Bronchus fibroblast of lung (primary cell): ENCODE results near the gene DGAT2. TPM values are rescaled to one million over a fixed set of nuclear protein-coding genes. Genes with fewer than 3 reads are reported as not detected.

Experiments used
- total RNA-seq: library from RNA; depleted of rRNA; stranded (reverse); fragments of >200 nt; gene quantifications from 2 replicates; pipeline ENCODE4 v1.2.3, GENCODE V29; 2015

The DGAT2 gene
- total RNA-seq, result 0.67 and 1.0 TPM in 2 replicates

DNA sequence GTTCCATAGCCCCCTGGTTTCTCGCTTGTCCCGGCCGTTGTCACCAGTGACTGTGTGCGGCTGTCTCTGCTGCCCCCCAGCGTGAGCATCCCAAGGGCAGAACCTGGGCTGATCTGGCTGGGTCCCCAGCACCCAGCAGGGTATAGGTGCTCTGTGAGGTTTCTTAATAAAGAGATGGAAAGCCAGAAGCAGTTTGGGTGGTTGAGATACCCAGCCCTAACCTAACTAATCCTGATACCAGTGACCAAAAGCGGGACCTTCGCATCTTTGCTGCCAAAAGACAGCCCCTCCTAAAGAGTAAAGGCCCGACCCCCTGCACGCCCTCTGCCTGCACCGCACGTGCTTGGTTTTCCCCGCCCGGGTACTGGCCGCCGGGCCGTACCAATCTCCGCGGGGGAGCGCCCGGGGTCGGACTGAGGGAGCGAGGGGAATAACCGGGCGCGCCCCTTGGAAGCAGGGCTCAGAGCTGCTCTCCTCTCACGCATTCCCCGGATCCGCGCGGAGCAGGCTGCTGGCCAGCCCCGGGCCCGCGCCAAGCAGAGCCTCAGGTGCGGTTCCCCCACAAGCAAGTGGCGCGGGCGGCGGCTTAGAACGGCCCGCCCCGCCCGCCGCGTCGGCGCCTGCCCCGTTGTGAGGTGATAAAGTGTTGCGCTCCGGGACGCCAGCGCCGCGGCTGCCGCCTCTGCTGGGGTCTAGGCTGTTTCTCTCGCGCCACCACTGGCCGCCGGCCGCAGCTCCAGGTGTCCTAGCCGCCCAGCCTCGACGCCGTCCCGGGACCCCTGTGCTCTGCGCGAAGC lies at the start of gene DGAT2:
Gene DGAT2 (plus strand): TSS at position 667 of the 797 bp plus-strand sequence. CDS start 214 bp downstream, outside the sequence.

GRCh38 chr11:75814677-75815344 lies 46.2 kb downstream of the DGAT2 start, which contains the start of gene UVRAG:
Gene UVRAG, plus strand, starts transcription at chr11:75815210. Its CDS starts 198 bp downstream, at chr11:75815408.

Other genes with a start within 250 kb of the DGAT2 start
- 1.5 and 2.0 TPM in 2 replicates for gene GDPD5, start 242.8 kb upstream of the DGAT2 start, total RNA-seq
- 1,106 and 1,122 TPM in 2 replicates for gene SERPINH1, start 206.5 kb upstream of the DGAT2 start, total RNA-seq
- 0.34 and 0.59 TPM in 2 replicates for gene MAP6, start 99.7 kb upstream of the DGAT2 start, total RNA-seq
- gene MOGAT2, start 50.9 kb upstream of the DGAT2 start, total RNA-seq, result not detected in 2 replicates
- gene UVRAG, start 46.4 kb downstream of the DGAT2 start, total RNA-seq, result 7.4 and 8.6 TPM in 2 replicates